SK-N-MC (cell line): ENCODE data around the gene VTCN1.
"Not testable (repeated sequence)": the region's sequence is repeated elsewhere in the genome, so short reads cannot be mapped to it uniquely, and the experiment has no call there.

Experiments
- DNase-seq: peaks from one replicate; pipeline ENCODE4 v3.0.0-alpha.2; 2011; ENCODE audit warnings: low read depth, low spot score
- H3K27ac ChIP-seq: fragments of 200-600 bp; sonication (generic); 2 replicates; pipeline ENCODE4 v1.5.1; 2016; ENCODE audit warnings: mixed run types
- H3K36me3 ChIP-seq: fragments of 200-600 bp; sonication (generic); 2 replicates; pipeline ENCODE4 v1.6.1; 2017; ENCODE audit warnings: antibody characterized with exemption, low read length, mixed read lengths; ENCODE audit not compliant: insufficient read depth
- H3K4me3 ChIP-seq: fragments of 200-600 bp; sonication (generic); 2 replicates; pipeline ENCODE4 v1.5.1; 2016
- H3K9ac ChIP-seq: fragments of 200-600 bp; sonication (generic); 2 replicates; pipeline ENCODE4 v1.8.0; 2017; ENCODE audit warnings: mixed run types, mixed read lengths; ENCODE audit not compliant: insufficient read length
- H3K9me3 ChIP-seq: fragments of 200-600 bp; sonication (generic); 2 replicates; pipeline ENCODE4 v1.6.1; 2017; ENCODE audit warnings: low read depth, mild to moderate bottlenecking, antibody characterized with exemption, low read length, moderate library complexity, mixed read lengths
- EZH2 ChIP-seq: fragments of 200-600 bp; sonication (generic); IDR thresholded peaks from one replicate; pipeline ENCODE4 v1.6.1; 2017; ENCODE audit warnings: antibody characterized with exemption
- FOXP2 ChIP-seq: optimal IDR thresholded peaks from 2 replicates; pipeline ENCODE3; 2011; ENCODE audit warnings: mild to moderate bottlenecking, moderate library complexity; ENCODE audit not compliant: insufficient read depth; ENCODE audit errors: extremely low read length, control extremely low read depth
- POLR2AphosphoS5 ChIP-seq: IDR thresholded peaks from 2 replicates; pipeline ENCODE4 v1.6.1; 2012; ENCODE audit warnings: mild to moderate bottlenecking, low read depth, low read length, borderline replicate concordance

The VTCN1 gene

GRCh38 chr1:117210831-117211261, at the start of gene VTCN1:
VTCN1 (minus strand) TSS chr1:117210927; CDS start chr1:117210855, 72 bp downstream.
- Histone ChIP-seq H3K4me3 (no peak within 1 kb of the TSS), H3K9ac (no peak within 1 kb of the TSS), H3K36me3 (no peaks in the 10 kb centered on the region), H3K9me3 (no peaks in the 10 kb centered on the region), H3K27ac (no peak within 1 kb of the TSS)
- DNase-seq = no peak
- no peak for TF ChIP-seq POLR2AphosphoS5
- no peak for TF ChIP-seq FOXP2
- no peak for TF ChIP-seq EZH2

- DNase-seq = no peak
- Histone ChIP-seq H3K36me3 (no peaks in the 10 kb centered on the region), H3K27ac (no peak overlapping the region), H3K9ac (no peak overlapping the region), H3K9me3 (no peaks in the 10 kb centered on the region), H3K4me3 (no peak overlapping the region)
- TF ChIP-seq POLR2AphosphoS5 (no peak), FOXP2 (no peak), EZH2 (no peak)
Observed at GRCh38 chr1:117258791-117259190, 48.1 kb upstream of the VTCN1 start.

- H3K9ac ChIP-seq = not testable (repeated sequence)
Observed at GRCh38 chr1:117258075-117258474, 47.3 kb upstream of the VTCN1 start.

GRCh38 chr1:117257291-117257690, 46.6 kb upstream of the VTCN1 start:
- Histone ChIP-seq H3K27ac (no peak overlapping the region), H3K9ac (no peak overlapping the region), H3K36me3 (no peaks in the 10 kb centered on the region), H3K4me3 (no peak overlapping the region), H3K9me3 (no peaks in the 10 kb centered on the region)
- no peak for TF ChIP-seq EZH2
- TF ChIP-seq POLR2AphosphoS5 = no peak
- no peak for TF ChIP-seq FOXP2
- no peak for DNase-seq

More at GRCh38 chr1:117258075-117258474, 47.3 kb upstream of the VTCN1 start:
- H3K27ac ChIP-seq, H3K4me3 ChIP-seq, H3K9me3 ChIP-seq, H3K36me3 ChIP-seq, DNase-seq: not testable (repeated sequence)

- DNase-seq = no peak
- no peak overlapping the region for H3K4me3 ChIP-seq
- no peaks in the 10 kb centered on the region for H3K36me3 ChIP-seq
- no peaks in the 10 kb centered on the region for H3K9me3 ChIP-seq
- no peak for TF ChIP-seq EZH2
- TF ChIP-seq FOXP2 = no peak
- TF ChIP-seq POLR2AphosphoS5 = no peak
- H3K9ac ChIP-seq = no peak overlapping the region
- no peak overlapping the region for H3K27ac ChIP-seq
Observed at GRCh38 chr1:117250061-117250606, 39.4 kb upstream of the VTCN1 start.

- no peak overlapping the region for H3K27ac ChIP-seq
- TF ChIP-seq FOXP2 (no peak), EZH2 (no peak), POLR2AphosphoS5 (no peak)
- H3K36me3 ChIP-seq = no peaks in the 10 kb centered on the region
- no peaks in the 10 kb centered on the region for H3K9me3 ChIP-seq
- no peak overlapping the region for H3K4me3 ChIP-seq
- H3K9ac ChIP-seq = no peak overlapping the region
- no peak for DNase-seq
Observed at GRCh38 chr1:117244971-117245370, 34.2 kb upstream of the VTCN1 start.

GRCh38 chr1:117244306-117244705, 33.6 kb upstream of the VTCN1 start:
- no peaks in the 10 kb centered on the region for H3K36me3 ChIP-seq
- no peak overlapping the region for H3K9ac ChIP-seq
- no peak for TF ChIP-seq EZH2
- no peak for TF ChIP-seq POLR2AphosphoS5
- H3K9me3 ChIP-seq = no peaks in the 10 kb centered on the region
- no peak overlapping the region for H3K4me3 ChIP-seq
- H3K27ac ChIP-seq = no peak overlapping the region
- DNase-seq = no peak

- no peak for DNase-seq
- Histone ChIP-seq H3K36me3 (no peaks in the 10 kb centered on the region), H3K4me3 (no peak overlapping the region), H3K9me3 (no peaks in the 10 kb centered on the region), H3K9ac (no peak overlapping the region), H3K27ac (no peak overlapping the region)
- TF ChIP-seq FOXP2 = no peak
- no peak for TF ChIP-seq EZH2
- TF ChIP-seq POLR2AphosphoS5 = no peak
Observed at GRCh38 chr1:117241512-117241911, 30.8 kb upstream of the VTCN1 start.

GRCh38 chr1:117240547-117240946, 29.8 kb upstream of the VTCN1 start:
- no peaks in the 10 kb centered on the region for H3K36me3 ChIP-seq
- no peak for DNase-seq
- no peak for TF ChIP-seq POLR2AphosphoS5
- TF ChIP-seq EZH2 = no peak
- no peak for TF ChIP-seq FOXP2
- no peak overlapping the region for H3K4me3 ChIP-seq
- no peak overlapping the region for H3K27ac ChIP-seq
- no peaks in the 10 kb centered on the region for H3K9me3 ChIP-seq
- H3K9ac ChIP-seq = no peak overlapping the region

- TF ChIP-seq FOXP2 (no peak), EZH2 (no peak), POLR2AphosphoS5 (no peak)
- Histone ChIP-seq H3K9me3 (no peaks in the 10 kb centered on the region), H3K36me3 (no peaks in the 10 kb centered on the region), H3K4me3 (no peak overlapping the region), H3K9ac (no peak overlapping the region), H3K27ac (no peak overlapping the region)
- DNase-seq = no peak
Observed at GRCh38 chr1:117239467-117239866, 28.7 kb upstream of the VTCN1 start.
